DMS79 treated with DMSO at 0.1 percent for 48 hours (cell line): Measurements from ENCODE around the gene DGCR8.
A peak's percentile ranks its signal among the peaks of the same experiment; 100 is the strongest.

Experiments used
- DNase-seq: peaks from one replicate; lab custom pipeline; 2025; lab: John Stamatoyannopoulos, UW

The DGCR8 gene

DNA sequence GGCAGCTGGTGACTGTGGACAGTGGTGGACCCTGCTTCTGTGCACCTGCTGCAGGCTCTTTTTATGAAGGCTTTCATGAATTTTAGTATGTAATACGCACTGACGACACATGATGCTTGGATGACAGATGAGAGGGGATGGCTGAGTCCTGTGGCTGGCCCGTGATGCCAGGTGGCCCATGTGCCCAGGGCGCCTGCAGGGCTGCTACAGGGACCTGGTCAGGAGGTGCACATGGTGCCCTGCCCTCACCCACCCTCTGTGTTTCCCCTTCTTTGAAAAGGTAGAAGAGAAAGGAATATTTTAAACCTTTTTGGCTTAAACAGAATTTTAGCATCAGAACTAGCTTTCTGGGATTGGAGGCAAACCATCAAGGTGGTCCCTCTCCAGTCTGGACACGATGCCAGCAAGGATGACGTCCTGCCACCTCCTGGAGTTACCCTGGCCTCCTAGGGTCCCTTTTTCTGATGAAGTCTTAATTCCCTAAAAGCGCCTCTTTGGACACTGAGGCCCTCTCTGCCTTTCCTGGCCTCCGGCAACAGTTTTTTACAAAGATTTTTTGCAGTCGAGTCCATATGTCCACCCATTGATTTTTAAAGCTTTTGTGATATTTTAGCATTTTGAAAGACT, 30.4 kb downstream of the DGCR8 start:
- no peak for DNase-seq

DNA sequence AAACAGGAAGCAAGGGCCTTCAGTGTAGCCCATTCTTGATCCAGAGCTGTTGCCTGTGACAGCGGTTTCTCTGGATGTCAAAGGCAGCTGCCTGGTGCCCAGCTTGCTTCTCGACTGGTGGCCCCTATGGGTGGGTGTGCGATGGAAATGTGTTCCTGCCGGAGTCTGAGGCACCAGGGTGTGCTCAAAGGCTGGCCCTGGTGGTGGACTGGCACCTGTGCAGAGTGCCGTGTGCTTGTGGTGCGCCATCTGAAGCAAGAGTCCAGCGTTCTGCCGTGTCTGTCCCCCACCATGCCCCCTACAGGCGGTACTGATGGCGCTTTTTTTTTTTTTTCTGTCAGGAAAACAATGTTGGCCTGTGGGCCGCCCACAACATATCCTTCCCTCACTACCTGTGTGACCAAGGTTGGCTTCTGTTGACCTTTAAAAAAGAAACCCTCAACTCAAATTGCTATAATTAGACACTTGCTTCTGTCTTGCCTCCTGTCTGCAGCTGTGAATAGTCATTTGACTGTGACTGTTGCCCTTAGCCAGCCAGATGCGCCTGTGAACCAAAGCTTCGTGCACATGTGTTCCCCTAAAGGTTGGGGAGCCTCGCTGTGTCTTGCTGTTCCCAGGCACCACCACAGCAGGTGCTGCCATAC, 31.1 kb downstream of the DGCR8 start:
- no peak for DNase-seq

DNA sequence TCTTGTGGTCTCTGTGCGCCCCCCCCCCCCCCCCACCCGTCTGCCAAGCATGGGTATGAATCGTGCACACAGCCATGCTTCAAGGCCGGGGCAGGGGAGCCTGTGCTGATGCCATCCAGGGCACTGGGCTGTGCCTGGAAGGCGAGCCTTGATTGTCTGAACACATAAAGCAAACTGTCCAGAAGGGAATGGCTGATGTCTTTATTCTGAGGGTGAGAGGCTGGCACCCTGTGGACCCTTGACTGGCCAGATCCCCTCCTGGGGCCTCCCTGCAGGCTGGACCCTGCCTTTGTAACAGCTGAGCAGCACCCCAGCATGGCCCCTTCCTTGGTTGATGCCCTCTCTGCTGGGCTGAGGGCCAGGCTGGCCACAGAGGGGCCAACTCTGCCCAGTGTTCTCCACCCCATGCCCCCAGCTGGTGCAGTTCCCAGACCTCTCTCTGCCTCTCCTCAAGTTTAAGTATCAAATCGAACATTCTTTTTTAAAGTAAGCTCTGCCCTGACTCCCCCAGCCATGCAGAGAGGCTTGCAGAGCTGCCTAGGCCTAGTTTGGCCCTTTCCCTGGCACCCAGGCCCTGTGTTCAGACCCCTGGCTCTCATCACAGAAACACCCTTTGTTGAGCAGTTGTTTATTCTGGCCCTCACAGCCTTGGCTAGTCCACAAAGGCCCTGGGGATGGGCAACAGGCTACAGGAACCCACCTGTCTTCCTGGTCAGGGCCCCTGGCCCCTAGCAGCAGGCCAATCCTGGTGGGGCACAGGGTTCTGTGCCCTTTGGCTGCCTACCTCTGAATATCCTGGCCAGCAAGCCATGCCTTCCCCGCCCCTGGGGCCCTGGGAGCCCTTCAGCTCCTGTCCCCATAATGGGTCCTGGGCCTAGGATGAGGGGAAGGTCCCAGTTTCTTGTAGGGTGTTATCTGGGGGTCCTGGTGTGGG, 31.9 kb downstream of the DGCR8 start:
- no peak for DNase-seq

DNA sequence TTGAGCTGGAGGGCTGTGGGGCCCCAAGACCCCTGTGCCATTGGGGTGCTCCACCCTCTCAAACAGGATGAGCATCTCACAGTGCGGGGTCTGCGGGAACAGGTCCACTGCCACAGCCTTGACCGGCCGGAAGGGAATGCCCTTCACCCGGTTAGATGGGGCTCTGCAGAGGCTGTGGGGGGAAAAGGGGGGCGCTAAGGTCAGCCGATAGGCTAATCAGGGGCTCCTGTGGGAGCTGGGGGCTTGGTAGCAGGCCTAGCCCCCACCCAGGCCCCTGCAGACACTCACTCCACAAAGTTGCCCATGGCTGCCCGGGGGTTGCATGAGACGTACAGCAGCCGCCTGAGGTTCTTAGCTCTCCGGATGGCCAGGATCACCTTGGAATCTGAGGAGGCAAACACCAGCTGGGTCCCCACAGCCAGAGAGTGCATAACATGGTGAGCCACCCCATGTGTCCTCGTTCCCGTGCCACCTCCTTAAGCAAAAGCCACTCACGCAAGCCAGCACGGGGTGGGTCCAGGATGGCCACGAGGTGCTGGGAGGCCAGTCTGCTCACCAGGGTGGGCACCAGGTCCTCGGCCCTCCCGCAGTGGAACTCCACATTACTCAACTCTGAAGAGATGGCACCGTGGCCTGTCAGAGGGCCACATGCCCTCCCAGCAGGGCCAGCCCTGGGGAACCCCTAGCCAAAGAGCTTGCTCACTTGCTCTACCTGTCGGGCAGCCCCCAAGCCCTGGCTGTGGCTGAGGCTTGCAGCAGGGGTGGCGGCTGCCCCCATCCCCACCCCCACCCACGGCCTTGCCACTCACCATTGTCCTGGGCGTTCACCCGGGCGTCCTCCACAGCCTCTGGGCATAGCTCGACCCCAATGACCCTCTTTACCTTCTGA, 32.8 kb downstream of the DGCR8 start:
- no peak for DNase-seq

DNA sequence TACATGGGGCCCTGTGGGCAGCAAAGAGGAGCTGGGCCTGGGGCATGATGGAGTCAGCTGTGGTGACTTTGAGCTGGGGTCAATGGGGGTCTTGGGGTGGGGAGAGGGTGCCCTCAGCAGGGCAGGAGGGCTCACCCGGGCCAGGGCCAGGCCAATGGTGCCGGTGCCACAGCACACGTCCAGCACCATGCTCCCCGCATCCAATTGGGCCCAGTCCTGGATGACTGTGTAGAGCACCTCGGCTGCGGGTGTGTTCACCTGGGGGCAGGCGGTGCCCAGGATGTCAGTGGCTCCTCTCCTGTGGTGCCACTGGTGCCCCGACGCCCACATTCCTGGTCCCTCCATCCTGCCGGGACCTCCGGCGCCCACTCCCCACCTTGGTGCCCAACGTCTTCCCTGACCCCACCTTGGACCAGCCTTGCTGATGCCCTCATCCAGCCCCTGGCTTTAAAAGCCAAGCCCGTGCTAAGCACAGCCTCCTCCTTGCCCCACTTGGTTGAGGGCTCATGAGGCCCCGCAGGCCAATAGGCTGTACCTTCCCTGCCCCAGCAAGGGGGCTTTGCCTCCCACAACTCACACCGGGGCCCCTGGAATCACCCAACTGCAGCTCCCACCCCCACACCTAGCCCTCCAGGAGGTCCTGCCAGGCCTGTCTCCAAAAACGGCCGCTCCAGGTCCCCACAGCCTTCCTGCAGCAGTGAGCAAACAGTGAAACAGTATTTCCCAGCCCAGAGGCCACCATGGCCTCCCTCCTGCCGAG, 33.7 kb downstream of the DGCR8 start:
- no peak for DNase-seq

DNA sequence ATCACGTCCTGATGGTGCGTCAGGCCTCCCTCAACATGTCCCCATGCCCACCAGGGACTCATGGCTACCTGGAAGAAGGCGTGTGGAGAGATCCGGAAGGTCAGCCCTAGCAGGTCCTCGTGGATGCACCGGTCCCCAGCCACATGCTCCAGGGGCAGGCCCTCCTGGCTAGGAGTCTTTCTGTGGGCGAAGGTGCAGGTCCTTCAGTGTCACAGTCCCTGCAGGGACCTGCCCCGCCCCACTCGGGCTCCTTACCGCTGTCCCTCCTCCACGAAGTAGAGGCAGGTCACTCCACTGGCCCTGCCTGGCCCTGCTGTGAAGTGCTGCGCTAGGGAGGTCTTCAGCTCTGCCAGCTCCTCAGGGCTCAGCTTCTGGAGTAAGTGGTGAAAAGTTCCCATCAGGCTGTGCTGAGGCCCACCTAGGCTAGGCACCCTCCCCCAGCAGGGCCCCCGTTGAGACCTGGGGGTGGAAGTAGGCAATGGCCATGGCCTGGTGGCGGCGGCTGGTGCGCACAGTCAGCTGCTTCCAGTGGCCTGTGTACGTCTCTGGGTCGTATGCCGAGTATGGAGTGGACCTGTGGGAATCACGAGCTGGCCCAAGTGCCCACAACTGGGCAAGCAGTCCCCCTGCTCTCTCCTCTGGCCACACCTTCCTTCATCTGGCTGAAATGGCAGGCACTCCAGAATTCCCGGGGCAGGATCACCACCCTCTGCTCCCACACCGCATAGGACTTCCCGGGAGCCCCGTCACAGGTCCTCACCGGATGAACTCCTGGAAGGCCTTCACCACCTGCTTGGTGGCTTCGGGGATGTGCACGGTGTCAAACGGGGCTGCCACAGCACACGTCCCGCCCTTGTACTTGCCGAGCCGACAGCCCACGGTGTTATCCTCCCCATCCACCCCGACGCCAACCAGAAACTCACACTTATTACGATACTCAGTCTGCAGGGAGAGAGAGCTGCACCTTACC, 34.8 kb downstream of the DGCR8 start:
- DNase-seq = no peak

DNA sequence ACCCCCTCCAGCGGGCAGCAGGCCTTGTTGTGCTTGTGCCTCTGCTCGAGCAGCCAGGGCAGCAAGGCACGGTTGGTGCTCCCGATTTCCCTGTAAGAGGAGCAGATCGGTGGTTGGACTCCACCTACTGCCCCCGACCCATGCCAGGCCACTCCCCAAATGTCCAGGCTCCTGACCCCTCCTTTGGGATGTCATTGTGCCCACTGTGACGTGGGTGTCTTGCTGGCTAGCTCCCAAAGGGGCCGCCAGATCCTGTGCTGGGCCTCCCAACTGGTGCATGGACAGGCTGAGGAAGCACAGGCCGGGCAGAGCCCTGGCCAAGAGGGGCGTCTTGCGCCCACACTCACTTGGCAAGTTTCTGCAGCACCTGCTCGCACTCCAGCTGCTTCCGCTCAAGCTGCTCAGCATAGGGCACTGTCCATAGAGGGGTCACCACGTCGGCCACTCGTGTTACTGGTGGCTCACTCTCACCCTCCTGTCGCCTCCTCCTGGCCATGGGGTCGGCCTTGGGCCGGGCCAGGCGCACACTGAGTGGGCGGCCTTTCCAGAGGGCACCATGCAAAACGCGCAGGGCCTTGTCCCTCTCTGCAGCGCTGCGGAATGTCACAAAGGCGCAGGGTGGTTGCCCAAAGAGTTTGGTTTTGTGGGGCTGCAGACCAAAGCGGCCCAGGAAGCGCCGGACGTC, 35.8 kb downstream of the DGCR8 start, which contains the start of gene RANBP1:
RANBP1 (plus strand) TSS at position 414 of the 685 bp plus-strand sequence; CDS start at position 495, 81 bp downstream.
- no peak for DNase-seq

DNA sequence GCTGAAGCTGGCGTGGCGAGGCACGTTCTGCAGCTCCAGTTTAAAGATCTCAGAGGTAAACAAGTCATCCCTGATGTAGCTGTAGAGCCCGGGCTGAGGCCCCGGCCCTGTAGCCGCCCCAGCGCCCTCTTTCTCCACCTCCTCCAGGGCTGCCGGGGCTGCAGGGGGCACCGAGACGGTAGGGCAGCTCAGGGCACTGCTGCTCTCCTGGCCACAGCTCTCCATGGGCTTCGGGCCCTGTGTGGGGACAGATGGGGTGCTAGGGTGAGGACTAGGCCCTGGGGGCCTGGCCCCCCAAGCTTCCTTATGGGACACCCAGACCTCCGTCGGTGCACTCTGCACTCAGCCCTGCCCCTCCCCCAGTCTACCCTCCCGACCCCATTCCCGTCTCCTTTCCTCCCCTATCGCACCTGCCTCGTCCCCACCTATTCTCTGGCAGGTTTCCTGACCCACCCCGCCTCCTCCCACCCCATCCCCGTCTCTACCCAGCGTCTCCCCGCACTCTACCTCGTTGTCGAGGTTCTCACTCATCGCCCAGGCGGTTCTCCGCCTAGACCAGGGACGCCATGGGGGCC, 36.4 kb downstream of the DGCR8 start:
- DNase-seq = no peak

DNA sequence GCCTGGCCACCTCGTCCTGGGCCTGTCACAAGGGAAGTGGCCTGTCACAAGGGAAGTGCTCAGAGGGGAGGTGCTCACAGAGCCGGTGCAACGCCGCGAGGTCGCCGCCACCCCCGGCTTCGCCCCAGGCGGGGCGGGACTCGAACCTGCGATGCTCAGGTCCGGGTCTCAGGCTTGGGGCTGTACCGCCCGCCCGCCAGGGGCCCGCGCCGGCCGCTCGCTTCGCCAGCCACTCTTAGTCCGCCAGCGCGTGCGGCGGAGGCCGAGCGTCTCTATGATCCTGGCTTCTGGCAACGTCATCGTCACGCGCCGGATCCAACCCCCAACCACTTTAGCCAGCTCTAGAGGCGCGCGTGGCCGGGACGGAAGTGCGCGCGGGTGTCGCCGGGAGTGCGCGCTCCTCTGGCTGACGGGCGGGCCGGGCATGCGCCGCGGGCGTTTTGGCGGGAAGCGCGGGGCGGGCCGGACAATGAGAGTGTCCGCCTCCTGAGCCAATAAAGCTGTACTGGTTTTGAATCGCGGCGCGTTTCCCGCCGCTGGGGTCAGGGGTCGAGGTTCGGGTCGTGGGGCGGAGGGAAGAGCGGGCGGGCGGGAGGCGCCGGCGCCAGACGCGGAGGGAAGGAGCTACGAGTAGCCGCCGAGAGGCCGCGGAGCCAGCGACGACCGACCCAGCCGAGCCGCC, 37.1 kb downstream of the DGCR8 start, which contains the start of gene TRMT2A:
TRMT2A (minus strand) TSS at position 276 of the 682 bp plus-strand sequence. CDS start 320 bp downstream, outside the sequence.
- DNase-seq = peak; percentile 73

DNA sequence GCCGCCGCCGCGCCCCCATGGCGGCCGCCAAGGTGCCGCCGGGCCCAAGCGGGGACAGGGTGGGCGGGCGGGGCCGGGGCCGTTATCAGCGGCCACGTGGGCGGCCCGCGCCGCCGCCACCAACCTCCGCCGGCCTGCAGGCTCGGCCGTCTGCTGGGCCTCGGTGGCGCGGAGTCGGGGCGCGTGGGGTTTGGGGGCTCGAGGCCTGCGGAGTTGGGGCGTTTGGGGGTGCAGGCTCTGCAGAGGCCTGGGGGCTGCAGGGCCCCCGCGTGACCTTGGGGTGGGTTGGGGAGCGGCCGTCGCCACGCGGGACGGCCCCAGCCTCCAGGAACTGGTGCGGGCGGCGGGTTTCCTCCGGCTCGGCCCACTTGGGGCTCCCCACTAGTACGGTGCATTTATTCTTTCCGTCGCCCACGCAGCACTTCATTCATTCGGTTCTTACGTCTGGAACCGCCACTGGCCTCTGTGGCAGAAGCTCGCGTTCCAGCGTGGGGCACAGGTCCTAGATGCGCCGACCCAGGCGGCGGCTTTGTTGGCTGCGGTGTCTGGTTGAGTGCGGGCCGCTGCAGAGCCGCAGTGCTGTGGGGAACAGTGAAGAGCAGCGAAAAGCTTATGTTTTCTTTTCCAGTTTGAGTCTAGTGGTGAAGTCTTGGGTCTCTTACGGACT, 37.7 kb downstream of the DGCR8 start:
- DNase-seq = no peak

DNA sequence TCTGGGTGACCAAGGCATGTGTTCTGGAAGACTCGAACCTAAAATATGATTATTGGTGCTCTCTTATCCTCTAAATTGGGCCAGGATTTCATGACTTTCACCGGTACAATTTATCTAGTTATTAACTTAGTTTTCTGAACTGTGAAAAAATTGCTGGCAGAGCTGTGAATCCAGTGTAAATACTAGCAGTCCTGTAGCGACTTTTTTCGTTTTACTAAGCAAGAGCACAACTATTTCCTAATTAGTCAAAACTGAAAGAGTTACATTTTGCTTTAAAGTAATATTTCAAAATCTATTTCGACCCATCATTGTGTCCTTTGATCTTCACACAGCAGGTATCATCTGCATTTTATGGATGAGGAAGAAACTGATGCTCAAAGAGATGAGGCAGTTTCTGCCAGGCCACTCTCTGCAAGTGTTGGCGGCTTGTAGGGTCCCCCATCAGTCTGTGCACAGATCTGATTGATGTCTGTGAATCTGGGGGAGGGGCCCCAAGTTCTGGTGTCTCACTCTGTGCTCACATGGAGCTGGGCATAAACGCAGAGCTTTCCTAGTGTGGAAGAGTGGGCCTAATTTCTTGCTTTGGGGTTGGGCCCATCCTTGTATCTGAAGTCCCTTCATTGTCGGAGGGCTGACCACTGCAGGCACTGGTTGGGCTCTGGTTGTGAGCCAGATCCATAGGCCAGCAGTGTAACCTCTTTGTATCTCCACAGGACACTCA, 38.4 kb downstream of the DGCR8 start:
- no peak for DNase-seq

DNA sequence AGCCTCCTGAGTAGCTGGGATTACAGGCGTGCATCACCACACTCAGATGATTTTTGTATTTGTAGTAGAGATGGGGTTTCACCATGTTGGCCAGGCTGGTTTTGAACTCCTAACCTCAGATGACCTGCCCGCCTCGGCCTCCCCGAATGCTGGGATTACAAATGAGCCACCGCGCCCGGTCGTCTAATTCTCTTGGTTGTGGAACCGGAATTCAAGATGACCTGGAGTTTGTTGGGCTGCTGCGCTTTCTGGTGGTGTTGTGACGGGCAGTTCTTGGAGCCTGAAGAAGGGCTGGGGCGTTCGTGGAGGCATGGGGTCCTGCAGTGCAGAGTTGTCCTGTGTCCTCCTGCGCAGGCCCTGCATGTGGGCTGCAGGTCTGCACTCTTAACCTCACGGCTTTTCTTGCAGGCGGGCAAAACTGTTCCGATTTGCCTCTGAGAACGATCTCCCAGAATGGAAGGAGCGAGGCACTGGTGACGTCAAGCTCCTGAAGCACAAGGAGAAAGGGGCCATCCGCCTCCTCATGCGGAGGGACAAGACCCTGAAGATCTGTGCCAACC, 41.9 kb downstream of the DGCR8 start:
- no peak for DNase-seq

DNA sequence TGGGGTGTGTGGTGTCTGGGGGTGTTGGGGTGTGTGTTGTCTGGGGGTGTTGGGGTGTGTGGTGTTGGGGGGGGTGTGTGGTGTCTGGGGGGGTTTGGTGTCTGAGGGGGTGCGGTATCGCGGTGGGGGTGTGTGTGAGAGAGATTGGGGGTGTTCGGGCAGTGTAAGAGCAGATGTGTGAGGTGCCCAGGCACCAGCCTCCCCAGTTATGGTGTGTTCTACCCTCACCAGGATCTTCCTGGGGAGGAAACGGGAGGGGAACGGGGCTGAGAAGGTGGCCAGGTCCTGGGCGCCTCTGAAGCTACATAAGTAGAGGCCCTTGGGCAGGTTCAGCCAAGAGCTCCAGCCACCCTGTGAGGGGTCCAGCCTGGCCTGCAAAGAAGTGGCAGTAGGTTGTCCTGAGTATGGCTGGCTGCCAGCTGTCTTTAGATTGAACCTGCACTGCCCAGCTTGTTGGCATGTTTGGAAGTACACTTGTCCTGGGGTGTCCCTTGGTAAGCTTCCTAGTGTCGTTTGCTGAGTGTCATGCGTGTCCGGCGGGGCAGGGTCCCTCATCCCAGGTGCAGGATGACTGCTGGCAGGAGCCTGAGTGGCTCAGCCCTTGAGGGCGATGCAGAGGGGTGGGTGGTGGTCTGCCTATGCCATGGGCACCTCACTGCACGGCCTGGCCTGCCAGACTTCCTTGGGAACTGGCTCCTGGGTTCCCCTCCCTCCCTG, 43.5 kb downstream of the DGCR8 start:
- no peak for DNase-seq

DNA sequence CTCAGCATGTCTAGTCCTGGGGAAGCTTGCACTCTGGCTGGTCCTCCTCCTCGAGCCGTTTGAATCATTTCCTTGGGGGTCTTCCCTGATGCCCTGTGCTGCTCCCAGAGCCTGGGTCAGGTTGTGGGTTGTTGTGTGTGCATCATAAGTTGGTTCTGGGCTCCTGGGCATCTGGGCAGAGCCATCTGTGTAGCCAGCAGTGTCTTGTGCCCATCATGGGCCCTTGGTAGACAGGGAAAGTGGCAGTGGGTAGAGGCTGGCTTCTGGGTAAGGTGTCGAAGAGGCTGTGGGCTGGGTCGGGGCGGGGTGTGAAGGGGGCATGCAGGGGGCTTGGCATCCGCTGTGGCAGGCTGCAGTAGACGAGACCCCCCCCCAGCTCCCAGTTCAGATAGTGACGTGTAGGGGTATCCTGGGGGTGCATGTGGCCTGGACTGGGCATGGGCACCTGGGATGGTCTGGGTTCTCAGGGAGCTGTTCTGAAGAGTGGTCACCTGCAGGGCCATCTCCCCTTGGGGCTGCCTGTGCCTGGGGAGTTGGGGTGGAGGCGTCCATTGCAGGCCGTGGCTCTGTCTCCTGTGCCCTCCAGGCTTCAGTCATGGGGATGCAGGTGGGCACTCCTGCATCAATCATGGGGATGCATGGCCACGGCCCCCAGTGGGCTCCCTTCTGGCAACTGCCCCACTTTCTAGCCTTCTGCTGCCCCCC, 44.2 kb downstream of the DGCR8 start:
- no peak for DNase-seq
